H7 (cell line): ENCODE results near the gene CRYZ. TPM values are rescaled to one million over a fixed set of nuclear protein-coding genes. Genes with fewer than 3 reads are reported as not detected.
"Not testable (repeated sequence)": the region's sequence is repeated elsewhere in the genome, so short reads cannot be mapped to it uniquely, and the experiment has no call there.

Experiments
- DNase-seq: peaks from one replicate; pipeline ENCODE4 v3.0.0; 2012
- H3K27me3 ChIP-seq: 2 replicates; pipeline ENCODE4 v1.6.0; 2011; ENCODE audit warnings: mild to moderate bottlenecking, low read length; ENCODE audit not compliant: control insufficient read depth, insufficient read depth
- H3K36me3 ChIP-seq: replicated peaks from 2 replicates; pipeline ENCODE4 v1.5.1; 2011; ENCODE audit warnings: low read length; ENCODE audit not compliant: control insufficient read depth, insufficient read depth
- H3K4me3 ChIP-seq: 2 replicates; pipeline ENCODE4 v1.5.1; 2011; ENCODE audit warnings: low read depth, mild to moderate bottlenecking, control low read depth, low read length, moderate library complexity; ENCODE audit not compliant: insufficient read depth
- total RNA-seq: library from RNA; depleted of rRNA; stranded (reverse); fragments of >200 nt; shearing (Covaris generic); gene quantifications from 2 replicates; pipeline ENCODE4 v1.2.3, GENCODE V29; 2014; rRNA removed

CRYZ gene
- total RNA-seq, 1 experiment from 2014 or later: 33.9 TPM

- H3K4me3 ChIP-seq: no peak overlapping the region
- H3K27me3 ChIP-seq: no peaks in the 10 kb centered on the region
- no peak for DNase-seq
- no peaks in the 10 kb centered on the region for H3K36me3 ChIP-seq
Observed at GRCh38 chr1:74681001-74681400, 51.8 kb downstream of the CRYZ start.

DNA sequence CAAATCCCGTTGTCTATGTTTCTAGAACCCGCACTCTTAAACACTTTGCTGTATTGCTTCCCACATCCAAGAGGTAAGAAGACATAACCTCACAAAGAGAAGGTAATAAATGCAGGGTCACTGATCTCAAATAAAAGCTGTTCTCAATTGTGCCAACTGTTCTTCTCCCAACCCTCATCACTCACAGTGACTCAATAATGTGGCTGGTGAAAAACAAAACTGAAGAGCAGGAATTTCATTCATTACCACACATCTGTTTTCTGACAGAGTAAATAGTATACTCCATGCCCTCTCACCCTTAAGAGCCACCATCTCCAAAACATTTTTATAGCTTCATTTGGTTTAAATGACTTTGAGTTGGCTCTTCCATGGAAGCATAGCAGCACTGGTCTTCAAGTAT lies 53.0 kb downstream of the CRYZ start:
- H3K36me3 ChIP-seq: no peaks in the 10 kb centered on the region
- no peak for DNase-seq
- H3K4me3 ChIP-seq: no peak overlapping the region
- H3K27me3 ChIP-seq: no peaks in the 10 kb centered on the region

DNA sequence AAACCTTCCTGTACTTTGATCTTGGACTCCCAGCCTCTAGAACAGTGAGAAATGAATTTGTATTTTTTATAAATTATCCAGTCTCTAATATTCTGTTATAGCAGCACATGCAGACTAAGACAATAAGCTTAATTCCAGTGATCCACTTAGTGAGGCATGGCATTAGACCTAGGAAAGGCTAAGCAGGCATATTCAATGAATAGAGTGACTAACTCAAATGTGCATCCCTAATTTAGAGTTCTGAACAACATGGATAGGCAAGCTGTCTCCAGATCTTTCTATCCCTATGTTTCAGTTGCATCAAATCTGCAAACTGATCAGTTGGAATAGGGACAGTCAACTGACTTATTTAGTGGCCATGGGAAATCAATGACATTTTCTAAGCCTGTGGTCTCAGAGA lies 54.9 kb downstream of the CRYZ start:
- Histone ChIP-seq H3K36me3 (no peaks in the 10 kb centered on the region), H3K4me3 (no peak overlapping the region), H3K27me3 (peaks cover 6% of the 10 kb centered on the region)
- no peak for DNase-seq

DNA sequence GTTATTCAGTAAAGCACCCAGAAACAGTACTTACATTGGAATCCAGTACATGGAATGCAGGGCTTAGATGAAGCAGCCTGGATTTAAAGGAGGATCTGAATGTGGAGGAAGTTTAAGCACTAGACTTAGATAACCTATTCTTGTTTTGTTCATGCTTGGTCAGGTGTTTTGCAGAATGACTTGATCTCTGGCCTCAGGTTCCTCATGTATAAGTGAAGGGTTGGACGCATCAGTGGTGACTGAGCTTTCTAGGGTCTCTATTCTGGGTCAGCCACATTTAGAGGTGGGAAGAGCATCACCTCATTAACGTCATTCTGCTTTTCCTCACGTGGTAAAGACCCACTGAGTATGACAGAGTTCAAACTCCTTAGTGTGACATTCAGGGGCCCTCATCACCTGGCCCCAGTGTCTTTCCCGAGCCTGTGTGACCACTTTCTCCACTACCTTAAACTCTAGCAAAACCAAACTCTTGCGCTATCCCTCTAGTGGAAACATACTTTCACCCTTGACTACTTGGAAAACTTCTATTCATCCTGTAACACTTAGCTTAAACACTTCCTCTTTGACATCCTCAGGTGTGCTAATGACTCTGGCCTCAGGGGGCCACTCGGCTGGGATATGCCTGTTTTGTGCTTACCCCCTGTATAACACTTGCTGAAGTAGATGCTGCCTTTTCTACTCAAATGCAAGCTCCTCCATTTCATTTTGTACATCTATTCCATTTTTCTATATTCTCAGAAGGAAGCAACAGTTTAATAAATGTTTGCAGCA lies 58.4 kb downstream of the CRYZ start:
- H3K27me3 ChIP-seq: peaks cover 6% of the 10 kb centered on the region
- H3K36me3 ChIP-seq: no peaks in the 10 kb centered on the region
- DNase-seq: peak; percentile 31
- H3K4me3 ChIP-seq: no peak overlapping the region

DNA sequence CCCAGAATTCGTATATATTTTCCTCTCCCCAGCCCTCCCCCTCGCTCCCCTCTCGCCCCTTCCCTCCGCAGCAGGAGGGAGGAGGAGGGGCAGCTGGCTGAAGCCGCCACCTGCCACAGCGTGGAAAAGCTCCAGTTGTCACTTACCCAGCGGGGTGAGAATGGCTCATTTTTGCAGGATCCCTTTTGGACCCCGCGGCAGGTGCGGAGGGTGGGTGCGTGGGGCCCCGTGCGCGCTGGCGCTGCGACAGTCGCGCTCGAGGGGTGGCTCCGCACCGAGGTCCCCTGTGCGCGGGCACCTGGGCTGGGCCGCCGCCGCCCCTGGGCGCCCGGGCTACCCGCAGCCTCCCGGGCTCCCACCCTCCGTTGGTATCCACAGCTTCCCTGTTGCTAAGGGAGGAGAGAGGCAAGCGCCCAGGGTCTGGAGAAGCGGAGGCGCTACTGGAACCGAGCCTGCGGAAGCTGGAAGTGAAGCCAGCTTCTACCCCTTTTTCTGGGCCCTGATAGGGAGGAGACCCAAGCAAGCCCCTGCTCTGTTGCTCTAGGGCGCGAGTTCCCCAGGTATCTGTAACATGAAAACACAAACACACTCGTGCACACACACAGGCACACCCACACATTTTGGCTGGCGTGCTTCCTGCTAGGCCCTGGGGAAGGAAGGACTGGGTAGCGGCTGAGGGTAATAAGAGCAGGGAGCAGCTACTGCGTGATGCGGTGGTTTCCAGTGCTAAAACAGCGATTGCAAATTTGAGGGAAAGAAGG lies 59.3 kb downstream of the CRYZ start, which contains the start of gene ERICH3:
Gene ERICH3, minus strand, starts transcription at position 442 of the 761 bp plus-strand sequence. Its CDS starts 273 bp downstream, at position 169.
- peaks cover 6% of the 10 kb centered on the region for H3K27me3 ChIP-seq
- peak; percentile 58 for DNase-seq
- H3K36me3 ChIP-seq: no peaks in the 10 kb centered on the region

GRCh38 chr1:74670866-74671265 lies 62.0 kb downstream of the CRYZ start:
- H3K27me3 ChIP-seq, H3K36me3 ChIP-seq, DNase-seq, H3K4me3 ChIP-seq: not testable (repeated sequence)

More for the DNA sequence above, 59.3 kb downstream of the CRYZ start, which contains the start of gene ERICH3:
- peak within 1 kb of the TSS; percentile 36 for H3K4me3 ChIP-seq

Other genes starting within 250 kb of the CRYZ start
- not detected in 2 replicates for gene LRRC53, start 220.4 kb downstream of the CRYZ start, total RNA-seq
- gene ERICH3, start 59.3 kb downstream of the CRYZ start, total RNA-seq: not detected in 2 replicates
- gene TYW3, start 102 bp upstream of the CRYZ start, total RNA-seq: 20.2 and 26.3 TPM in 2 replicates